GM12872 (cell line): ENCODE data around the gene AGAP1.

Experiments
- TF ChIP-seq, protein P1 (sequence below): IDR thresholded peaks from 3 replicates; pipeline ENCODE4 v1.5.1; 2011; ENCODE audit warnings: low read depth, mild to moderate bottlenecking, low read length, moderate library complexity; ENCODE audit not compliant: insufficient read depth

Gene AGAP1

GRCh38 chr2:235699576-235699975, 205.7 kb downstream of the AGAP1 start:
- TF ChIP-seq, protein P1, sequence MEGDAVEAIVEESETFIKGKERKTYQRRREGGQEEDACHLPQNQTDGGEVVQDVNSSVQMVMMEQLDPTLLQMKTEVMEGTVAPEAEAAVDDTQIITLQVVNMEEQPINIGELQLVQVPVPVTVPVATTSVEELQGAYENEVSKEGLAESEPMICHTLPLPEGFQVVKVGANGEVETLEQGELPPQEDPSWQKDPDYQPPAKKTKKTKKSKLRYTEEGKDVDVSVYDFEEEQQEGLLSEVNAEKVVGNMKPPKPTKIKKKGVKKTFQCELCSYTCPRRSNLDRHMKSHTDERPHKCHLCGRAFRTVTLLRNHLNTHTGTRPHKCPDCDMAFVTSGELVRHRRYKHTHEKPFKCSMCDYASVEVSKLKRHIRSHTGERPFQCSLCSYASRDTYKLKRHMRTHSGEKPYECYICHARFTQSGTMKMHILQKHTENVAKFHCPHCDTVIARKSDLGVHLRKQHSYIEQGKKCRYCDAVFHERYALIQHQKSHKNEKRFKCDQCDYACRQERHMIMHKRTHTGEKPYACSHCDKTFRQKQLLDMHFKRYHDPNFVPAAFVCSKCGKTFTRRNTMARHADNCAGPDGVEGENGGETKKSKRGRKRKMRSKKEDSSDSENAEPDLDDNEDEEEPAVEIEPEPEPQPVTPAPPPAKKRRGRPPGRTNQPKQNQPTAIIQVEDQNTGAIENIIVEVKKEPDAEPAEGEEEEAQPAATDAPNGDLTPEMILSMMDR: no peak

DNA sequence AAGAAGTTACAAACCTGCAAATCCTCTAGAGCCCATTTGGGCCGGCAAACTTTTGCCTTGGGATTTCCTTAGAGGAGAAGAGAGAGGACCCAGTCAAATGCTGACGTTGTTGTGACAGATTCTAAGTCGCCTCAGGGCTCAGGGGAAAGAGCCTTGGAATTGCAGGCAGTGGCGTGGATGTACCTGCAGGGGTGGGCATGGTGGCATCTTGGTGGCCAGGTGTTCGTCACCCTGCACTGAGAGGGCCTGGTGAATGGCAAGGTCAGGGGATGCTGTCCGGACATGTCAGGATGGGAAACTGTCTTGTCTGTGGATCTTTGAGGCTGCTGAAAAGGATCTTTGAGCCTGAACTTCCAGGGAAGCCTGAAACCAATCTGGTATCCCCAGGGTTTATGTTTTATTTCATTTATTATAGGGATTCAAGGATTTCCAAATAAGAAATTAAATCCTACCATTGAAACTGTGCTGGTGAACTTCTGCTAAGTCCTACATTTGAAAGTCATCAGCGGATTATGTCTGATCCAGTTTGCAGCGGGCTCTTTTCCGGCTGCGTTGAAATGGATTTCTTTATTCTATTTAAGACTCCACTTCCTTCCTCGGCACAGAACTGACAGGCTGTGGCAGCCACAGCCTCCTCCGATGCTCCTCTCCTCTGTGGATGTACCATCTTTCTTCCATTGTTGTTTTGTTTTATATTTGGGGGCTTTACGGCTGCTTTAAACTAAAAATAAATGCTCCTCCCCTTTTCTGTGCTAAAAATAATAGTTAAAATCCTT, 207.6 kb downstream of the AGAP1 start:
- TF ChIP-seq, protein P1: no peak

DNA sequence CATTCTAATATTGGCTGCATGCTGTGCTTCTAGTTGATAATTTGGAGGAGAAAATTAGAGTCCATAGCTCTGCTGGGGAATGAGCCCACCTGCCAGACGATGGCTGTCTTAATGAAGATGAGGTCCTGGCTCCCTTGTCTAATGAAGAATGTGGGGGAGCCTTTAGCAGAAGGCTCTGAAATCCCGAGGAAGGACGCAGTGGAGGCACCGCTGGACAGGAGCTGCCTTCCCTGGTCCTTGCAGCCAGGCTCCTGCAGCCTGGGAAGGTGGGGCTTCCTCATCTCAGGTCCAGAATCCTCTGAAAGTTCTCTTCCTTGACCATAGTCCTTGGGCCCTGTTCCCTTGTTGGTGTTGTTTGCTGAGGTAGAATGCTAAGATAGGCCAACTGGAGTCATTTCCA, 208.3 kb downstream of the AGAP1 start:
- TF ChIP-seq, protein P1: no peak

DNA sequence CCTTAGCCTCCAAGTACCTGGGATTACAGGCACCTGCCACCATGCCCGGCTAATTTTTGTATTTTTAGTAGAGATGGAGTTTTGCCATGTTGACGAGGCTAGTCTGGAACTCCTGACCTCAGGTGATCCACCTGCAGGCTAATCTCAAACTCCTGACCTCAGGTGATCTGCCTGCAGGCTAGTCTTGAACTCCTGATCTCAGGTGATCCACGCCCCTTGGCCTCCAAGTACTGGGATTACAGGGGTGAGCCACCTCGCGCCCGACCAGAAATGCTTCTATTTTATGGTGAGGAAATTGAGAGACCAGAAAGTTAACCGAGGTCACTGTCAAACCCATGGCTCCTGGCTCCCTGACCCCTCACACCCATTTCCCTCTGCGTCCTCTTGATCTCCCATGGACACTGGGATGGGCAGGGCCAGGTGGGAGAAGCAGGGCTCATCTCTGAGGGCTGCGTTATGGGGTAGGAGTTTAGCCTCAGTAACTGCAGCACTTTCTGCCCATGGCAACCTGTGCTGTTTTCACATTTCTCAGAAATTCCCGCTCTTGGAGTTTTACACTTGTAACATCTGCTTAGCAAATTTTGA, 210.0 kb downstream of the AGAP1 start:
- TF ChIP-seq, protein P1: no peak

GRCh38 chr2:235705296-235705695, 211.5 kb downstream of the AGAP1 start:
- TF ChIP-seq, protein P1: no peak

- TF ChIP-seq, protein P1: no peak
Observed at GRCh38 chr2:235706506-235706905, 212.7 kb downstream of the AGAP1 start.

DNA sequence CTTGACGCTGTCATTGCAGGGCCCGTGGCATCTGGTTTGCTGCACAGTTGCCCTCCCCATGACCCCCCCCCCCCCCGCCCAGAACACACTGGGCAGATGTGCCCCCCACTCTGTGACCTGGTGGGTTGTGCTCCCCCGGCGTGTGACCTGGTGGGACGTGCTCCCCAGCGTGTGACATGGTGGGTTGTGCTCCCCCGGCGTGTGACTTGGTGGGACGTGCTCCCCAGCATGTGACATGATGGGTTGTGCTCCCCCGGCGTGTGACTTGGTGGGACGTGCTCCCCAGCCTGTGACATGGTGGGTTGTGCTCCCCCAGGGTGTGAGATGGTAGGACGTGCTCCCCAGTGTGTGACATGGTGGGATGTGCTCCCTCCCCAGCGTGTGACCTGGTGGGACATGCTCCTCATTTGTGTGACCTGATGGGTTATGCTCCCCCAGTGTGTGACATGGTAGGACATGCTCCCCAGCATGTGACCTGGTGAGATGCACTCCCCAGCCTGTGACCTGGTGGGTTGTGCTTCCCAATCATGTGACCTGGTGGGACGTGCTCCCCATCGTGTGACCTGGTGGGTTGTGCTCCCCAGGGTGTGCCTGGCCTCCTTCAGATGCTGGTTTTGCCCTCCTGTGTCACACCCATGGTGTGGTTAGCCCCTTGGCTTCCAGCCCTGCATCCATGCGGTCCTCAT, 213.7 kb downstream of the AGAP1 start:
- TF ChIP-seq, protein P1: no peak
